Measurements from ENCODE around the gene CEP97. TPM values are rescaled to one million over a fixed set of nuclear protein-coding genes. Genes with fewer than 3 reads are reported as not detected.
"Not testable (repeated sequence)": the region's sequence is repeated elsewhere in the genome, so short reads cannot be mapped to it uniquely, and the experiment has no call there.

CEP97 gene
- total RNA-seq, 4 donors from 2014 or later: 8.5 to 9.2 (median 8.9) TPM

DNA sequence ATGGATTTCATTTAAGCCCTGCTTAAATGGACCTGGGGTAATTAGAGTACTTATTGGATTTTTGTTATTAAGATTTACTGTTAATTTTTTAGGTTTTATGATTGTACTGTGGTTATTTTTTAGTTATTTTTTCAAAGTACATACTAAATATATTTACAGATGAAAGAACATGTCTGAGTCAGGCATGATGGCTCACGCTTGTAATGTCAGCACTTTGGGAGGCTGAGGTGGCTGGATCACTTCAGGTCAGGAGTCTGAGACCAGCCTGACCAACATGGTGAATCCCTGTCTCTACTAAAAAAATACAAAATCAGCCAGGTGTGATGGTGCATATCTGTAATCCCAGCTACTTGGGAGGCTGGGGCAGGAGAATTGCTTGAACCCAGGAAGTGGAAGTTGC is 21.7 kb upstream of the CEP97 start:
- Histone ChIP-seq H3K4me3 (no peak overlapping the region), H3K36me3 (no peaks in the 10 kb centered on the region), H3K27ac (no peak overlapping the region), H3K9me3 (no peaks in the 10 kb centered on the region), H3K4me1 (no peaks in the 10 kb centered on the region), H3K27me3 (no peaks in the 10 kb centered on the region)
- TF ChIP-seq POLR2AphosphoS5 (IDR thresholded peaks at IDR 0.05): no peak
- no peak for TF ChIP-seq POLR2A (IDR thresholded peaks at IDR 0.05)
- TF ChIP-seq EP300 (IDR thresholded peaks at IDR 0.05): no peak
- TF ChIP-seq, protein P1, sequence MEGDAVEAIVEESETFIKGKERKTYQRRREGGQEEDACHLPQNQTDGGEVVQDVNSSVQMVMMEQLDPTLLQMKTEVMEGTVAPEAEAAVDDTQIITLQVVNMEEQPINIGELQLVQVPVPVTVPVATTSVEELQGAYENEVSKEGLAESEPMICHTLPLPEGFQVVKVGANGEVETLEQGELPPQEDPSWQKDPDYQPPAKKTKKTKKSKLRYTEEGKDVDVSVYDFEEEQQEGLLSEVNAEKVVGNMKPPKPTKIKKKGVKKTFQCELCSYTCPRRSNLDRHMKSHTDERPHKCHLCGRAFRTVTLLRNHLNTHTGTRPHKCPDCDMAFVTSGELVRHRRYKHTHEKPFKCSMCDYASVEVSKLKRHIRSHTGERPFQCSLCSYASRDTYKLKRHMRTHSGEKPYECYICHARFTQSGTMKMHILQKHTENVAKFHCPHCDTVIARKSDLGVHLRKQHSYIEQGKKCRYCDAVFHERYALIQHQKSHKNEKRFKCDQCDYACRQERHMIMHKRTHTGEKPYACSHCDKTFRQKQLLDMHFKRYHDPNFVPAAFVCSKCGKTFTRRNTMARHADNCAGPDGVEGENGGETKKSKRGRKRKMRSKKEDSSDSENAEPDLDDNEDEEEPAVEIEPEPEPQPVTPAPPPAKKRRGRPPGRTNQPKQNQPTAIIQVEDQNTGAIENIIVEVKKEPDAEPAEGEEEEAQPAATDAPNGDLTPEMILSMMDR (IDR thresholded peaks at IDR 0.05): no peak
- DNase-seq (ENCODE audit: low spot score in 2 of 2): no peak
- 87% methylated on average over 1 of the region's 1 CpG for WGBS

DNA sequence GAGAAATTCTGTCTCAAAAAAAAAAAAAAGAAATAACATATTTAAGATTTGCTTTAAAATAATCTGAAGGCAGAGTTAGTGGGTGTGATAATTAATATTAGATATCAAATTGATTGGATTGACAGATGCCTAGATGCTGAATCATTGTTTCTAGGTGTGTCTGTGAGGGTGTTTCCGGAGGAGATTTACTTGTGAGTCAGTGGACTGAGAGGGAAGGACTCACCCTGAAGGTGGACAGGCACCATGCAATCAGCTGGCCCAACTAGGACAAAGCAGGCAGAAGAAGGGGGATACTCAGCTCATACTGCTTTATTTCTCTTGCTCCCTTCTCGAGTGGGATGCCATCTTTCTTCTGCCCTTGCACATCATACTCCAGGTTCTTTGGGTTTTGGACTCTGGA is 21.2 kb upstream of the CEP97 start:
- H3K9me3 ChIP-seq: no peaks in the 10 kb centered on the region
- DNase-seq (ENCODE audit: low spot score in 2 of 2): no peak
- H3K36me3 ChIP-seq: no peaks in the 10 kb centered on the region
- no peaks in the 10 kb centered on the region for H3K27me3 ChIP-seq
- no peak overlapping the region for H3K27ac ChIP-seq
- no peaks in the 10 kb centered on the region for H3K4me1 ChIP-seq
- H3K4me3 ChIP-seq: no peak overlapping the region
- 76% methylated on average over 2 of the region's 2 CpGs for WGBS
- TF ChIP-seq EP300 (IDR thresholded peaks at IDR 0.05) (no peak), POLR2AphosphoS5 (IDR thresholded peaks at IDR 0.05) (no peak), POLR2A (IDR thresholded peaks at IDR 0.05) (no peak)
- TF ChIP-seq, protein P1 (IDR thresholded peaks at IDR 0.05): no peak

DNA sequence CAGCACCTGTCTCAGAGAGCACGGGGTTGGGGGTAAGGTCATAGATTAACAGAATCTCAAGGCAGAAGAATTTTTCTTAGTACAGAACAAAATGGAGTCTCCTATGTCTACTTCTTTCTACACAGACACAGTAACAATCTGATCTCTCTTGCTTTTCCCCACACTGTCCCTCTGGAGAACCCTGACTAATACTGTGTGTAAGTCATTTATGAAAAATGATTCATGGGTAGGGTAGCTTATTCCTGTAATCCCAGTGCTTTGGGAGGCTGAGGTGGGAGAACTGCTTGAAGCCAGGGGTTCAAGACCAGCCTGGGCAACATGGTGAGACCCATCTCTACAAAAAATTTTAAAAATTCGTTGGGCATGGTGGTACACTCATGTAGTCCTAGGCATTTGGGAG is 19.8 kb upstream of the CEP97 start:
- not testable (repeated sequence) for H3K27ac ChIP-seq; H3K4me3 ChIP-seq; H3K4me1 ChIP-seq; H3K36me3 ChIP-seq; DNase-seq (ENCODE audit: low spot score in 2 of 2); H3K9me3 ChIP-seq; H3K27me3 ChIP-seq
- WGBS: 94% methylated on average over 2 of the region's 2 CpGs

DNA sequence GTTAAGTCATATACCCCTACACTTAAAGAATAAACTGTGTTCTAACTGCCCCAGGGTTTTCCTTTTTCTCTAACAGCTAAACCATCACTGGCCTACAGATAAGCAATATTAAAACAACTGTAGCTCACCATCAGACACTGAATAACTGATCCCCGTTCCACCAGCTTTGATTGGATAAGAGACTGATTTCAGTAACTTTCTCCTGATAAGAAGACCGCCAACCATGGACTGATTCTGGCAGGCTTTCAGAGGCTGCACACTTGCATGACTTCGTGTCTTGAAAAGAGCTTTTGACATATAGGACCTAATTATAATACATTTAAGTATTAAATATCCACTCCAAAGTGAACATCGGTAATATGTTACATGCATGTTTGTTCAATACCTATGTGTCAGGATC is 15.3 kb upstream of the CEP97 start:
- Histone ChIP-seq H3K27me3 (no peaks in the 10 kb centered on the region), H3K36me3 (no peaks in the 10 kb centered on the region), H3K4me3 (no peak overlapping the region), H3K4me1 (no peaks in the 10 kb centered on the region), H3K9me3 (no peaks in the 10 kb centered on the region), H3K27ac (no peak overlapping the region)
- TF ChIP-seq POLR2A (IDR thresholded peaks at IDR 0.05): no peak
- TF ChIP-seq, protein P1 (IDR thresholded peaks at IDR 0.05): no peak
- TF ChIP-seq EP300 (IDR thresholded peaks at IDR 0.05): no peak
- no peak for TF ChIP-seq POLR2AphosphoS5 (IDR thresholded peaks at IDR 0.05)
- DNase-seq (ENCODE audit: low spot score in 2 of 2): no peak
- 80% methylated on average over 4 of the region's 4 CpGs for WGBS

DNA sequence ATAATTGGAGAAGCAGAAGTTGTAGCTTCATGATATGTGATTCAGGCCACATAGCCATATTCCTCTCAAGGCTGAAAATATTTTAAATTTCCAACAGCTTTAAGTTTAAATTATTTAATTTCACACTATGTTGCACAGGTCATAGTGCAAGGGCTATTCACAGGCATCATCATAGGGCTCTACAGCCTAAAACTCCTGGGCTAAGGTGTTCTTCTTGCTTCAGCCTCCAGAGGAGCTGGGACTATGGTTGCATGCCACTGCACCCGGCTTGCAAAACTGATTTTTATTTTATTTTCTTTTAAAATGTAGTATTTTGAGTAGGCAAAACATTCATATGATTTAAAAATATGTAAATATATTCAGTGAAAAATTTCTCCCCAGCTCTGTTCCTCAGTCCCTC is 6.0 kb upstream of the CEP97 start:
- no peaks in the 10 kb centered on the region for H3K36me3 ChIP-seq
- 67% methylated on average over 1 of the region's 1 CpG for WGBS
- no peak overlapping the region for H3K4me3 ChIP-seq
- H3K9me3 ChIP-seq: no peaks in the 10 kb centered on the region
- no peak overlapping the region for H3K27ac ChIP-seq
- TF ChIP-seq POLR2A (IDR thresholded peaks at IDR 0.05) (no peak), EP300 (IDR thresholded peaks at IDR 0.05) (no peak), POLR2AphosphoS5 (IDR thresholded peaks at IDR 0.05) (no peak)
- TF ChIP-seq, protein P1 (IDR thresholded peaks at IDR 0.05): no peak
- no peak for DNase-seq (ENCODE audit: low spot score in 2 of 2)
- peaks cover 4% of the 10 kb centered on the region for H3K4me1 ChIP-seq
- H3K27me3 ChIP-seq: no peaks in the 10 kb centered on the region

DNA sequence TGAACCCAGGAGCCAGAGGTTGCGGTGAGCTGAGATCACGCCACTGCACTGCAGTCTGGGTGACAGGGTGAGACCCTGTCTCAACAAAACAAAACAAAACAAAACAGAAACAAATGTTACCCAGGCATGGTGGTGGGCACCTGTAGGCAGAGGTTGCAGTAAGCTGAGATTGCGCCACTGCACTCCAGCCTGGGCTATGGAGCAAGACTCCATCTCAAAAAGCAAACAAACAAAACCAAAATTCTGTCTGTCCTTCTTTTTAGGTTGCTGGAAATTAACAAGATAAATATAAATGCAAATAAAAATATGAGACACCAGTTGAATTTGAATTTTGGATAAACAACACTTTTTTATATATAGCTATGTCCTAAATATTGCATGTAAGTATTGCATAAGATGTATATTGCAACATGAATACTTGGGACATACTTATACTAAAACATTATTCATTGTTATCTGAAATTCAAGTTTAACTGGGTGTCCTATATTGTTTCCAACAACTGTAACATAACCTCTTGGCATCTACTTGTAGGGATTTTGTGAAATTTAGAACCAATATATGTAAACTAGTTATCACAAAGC is 4.7 kb upstream of the CEP97 start:
- H3K4me3 ChIP-seq: no peak overlapping the region
- no peaks in the 10 kb centered on the region for H3K9me3 ChIP-seq
- peaks cover 10% of the 10 kb centered on the region for H3K4me1 ChIP-seq
- TF ChIP-seq POLR2A (IDR thresholded peaks at IDR 0.05) (no peak), POLR2AphosphoS5 (IDR thresholded peaks at IDR 0.05) (no peak), EP300 (IDR thresholded peaks at IDR 0.05) (no peak)
- TF ChIP-seq, protein P1 (IDR thresholded peaks at IDR 0.05): no peak
- WGBS: 98% methylated on average over 3 of the region's 3 CpGs
- no peaks in the 10 kb centered on the region for H3K36me3 ChIP-seq
- no peak overlapping the region for H3K27ac ChIP-seq
- DNase-seq (ENCODE audit: low spot score in 2 of 2): no peak
- H3K27me3 ChIP-seq: no peaks in the 10 kb centered on the region

Data from suprapubic skin (tissue), 4 donors.